DMS79 treated with DMSO at 0.1 percent for 48 hours (cell line): ENCODE data around the gene INTS14.
A peak's percentile ranks its signal among the peaks of the same experiment; 100 is the strongest.
"Not testable (repeated sequence)": the region's sequence is repeated elsewhere in the genome, so short reads cannot be mapped to it uniquely, and the experiment has no call there.

Source experiments
- DNase-seq: peaks from one replicate; lab custom pipeline; 2025; lab: John Stamatoyannopoulos, UW

Gene INTS14

GRCh38 chr15:65578904-65579728 lies 31.8 kb downstream of the INTS14 start:
- no peak for DNase-seq

- no peak for DNase-seq
Observed at GRCh38 chr15:65577129-65577996, 33.6 kb downstream of the INTS14 start.

- no peak for DNase-seq
Observed at GRCh38 chr15:65576664-65577063, 34.3 kb downstream of the INTS14 start.

GRCh38 chr15:65571971-65572370 lies 39.0 kb downstream of the INTS14 start:
- DNase-seq = no peak

GRCh38 chr15:65569728-65570127 lies 41.2 kb downstream of the INTS14 start:
- no peak for DNase-seq

GRCh38 chr15:65561934-65562333 lies 49.0 kb downstream of the INTS14 start:
- DNase-seq = no peak

- no peak for DNase-seq
Observed at GRCh38 chr15:65559941-65560340, 51.0 kb downstream of the INTS14 start.

GRCh38 chr15:65558997-65559760 lies 51.8 kb downstream of the INTS14 start:
- DNase-seq = no peak

GRCh38 chr15:65558336-65558735 lies 52.6 kb downstream of the INTS14 start:
- DNase-seq = no peak

GRCh38 chr15:65556622-65557021 lies 54.3 kb downstream of the INTS14 start:
- no peak for DNase-seq

GRCh38 chr15:65553691-65554090 lies 57.2 kb downstream of the INTS14 start:
- DNase-seq = no peak

GRCh38 chr15:65552851-65553250 lies 58.1 kb downstream of the INTS14 start:
- not testable (repeated sequence) for DNase-seq

GRCh38 chr15:65551183-65551582 lies 59.7 kb downstream of the INTS14 start:
- no peak for DNase-seq

GRCh38 chr15:65550681-65551098 lies 60.2 kb downstream of the INTS14 start:
- no peak for DNase-seq

GRCh38 chr15:65549288-65549687 lies 61.6 kb downstream of the INTS14 start:
- not testable (repeated sequence) for DNase-seq

GRCh38 chr15:65547841-65548240 lies 63.1 kb downstream of the INTS14 start:
- no peak for DNase-seq

- no peak for DNase-seq
Observed at GRCh38 chr15:65541231-65541820, 69.6 kb downstream of the INTS14 start.

- no peak for DNase-seq
Observed at GRCh38 chr15:65540314-65540713, 70.6 kb downstream of the INTS14 start.

- DNase-seq = no peak
Observed at GRCh38 chr15:65535192-65535591, 75.7 kb downstream of the INTS14 start.

GRCh38 chr15:65533057-65533756 lies 77.7 kb downstream of the INTS14 start:
- peak; percentile 9 for DNase-seq

GRCh38 chr15:65532738-65533051 lies 78.2 kb downstream of the INTS14 start:
- no peak for DNase-seq
